Right lobe of liver (tissue), 6 donors: Measurements from ENCODE around the gene SLC44A1. TPM values are rescaled to one million over a fixed set of nuclear protein-coding genes. Genes with fewer than 3 reads are reported as not detected.

Source experiments
- ATAC-seq, 4 donors: fragments of 200-7000 bp; cut with Tn5 transposase; one replicate each; pipeline ENCODE4 v1.9.1; 2020; ENCODE audit warnings: mild to moderate bottlenecking in 4 of 4, moderate library complexity in 4 of 4
- DNase-seq, 3 donors: peaks; one replicate each; pipeline ENCODE4 v3.0.0-alpha.2; 2020
- H3K27ac ChIP-seq, 3 donors: fragments of 200-600 bp; one replicate each; pipeline ENCODE4 v1.8.0; 2022
- H3K27me3 ChIP-seq, 2 donors: fragments of 200-600 bp; one replicate each; pipeline ENCODE4 v1.8.0; 2022
- H3K36me3 ChIP-seq, 4 donors: fragments of 200-600 bp; sonication (generic) in 1 of 4; one replicate each; pipeline versions ENCODE4 v1.5.1 to v1.8.0; 2017 to 2022; ENCODE audit warnings: control low read depth in 1 of 4
- H3K4me1 ChIP-seq, 4 donors: fragments of 200-600 bp; sonication (generic) in 1 of 4; one replicate each; pipeline versions ENCODE4 v1.5.1 to v1.8.0; 2017 to 2022; ENCODE audit warnings: control low read depth in 1 of 4
- H3K4me3 ChIP-seq, 3 donors: fragments of 200-600 bp; one replicate each; pipeline ENCODE4 v1.8.0; 2022
- H3K9me3 ChIP-seq, 4 donors: fragments of 200-600 bp; sonication (generic) in 1 of 4; one replicate each; pipeline versions ENCODE4 v1.5.1 to v1.8.0; 2017 to 2022; ENCODE audit warnings: control low read depth in 1 of 4
- POLR2A ChIP-seq: fragments of 450-650 bp; IDR thresholded peaks from one replicate; pipeline ENCODE4 v1.6.1; 2017; ENCODE audit warnings: antibody characterized with exemption, mild to moderate bottlenecking
- WGBS: methylation state at CpG from one replicate; pipeline ENCODE4 v1.1.6; 2018; ENCODE audit warnings: low coverage, low lambda C conversion rate; ENCODE audit not compliant: insufficient coverage; ENCODE audit errors: missing lambda C conversion rate; 5-methylcytosine and 5-hydroxymethylcytosine counted together
- intact Hi-C, 2 donors: fragments of 100-400 bp; cut with DNase I; formaldehyde crosslinking; loops; one replicate each; pipeline versions ENCODE4 v1.11.2 to v1.14.1; 2022
- total RNA-seq, 6 experiments: library from RNA; depleted of rRNA in 2 of 6; stranded (reverse); fragments of >200 nt in 2 of 6; fragmentation: NEBNext Ultra II Directional in 3 of 6; extraction: Animal tissue kit (Norgen Biotek cat#: 25700) in 3 of 6; gene quantifications; one replicate each; pipeline versions ENCODE4 v1.1.0 to v1.2.4, GENCODE V29; 2016 to 2023
- TF ChIP-seq, protein P1 (sequence below), 4 donors: fragments of 200-600 bp in 3 of 4; fragments of 450-650 bp in 1 of 4; IDR thresholded peaks; one replicate each; pipeline versions ENCODE4 v1.5.1 to v1.8.0; 2016 to 2022; ENCODE audit warnings: antibody characterized with exemption in 4 of 4, mild to moderate bottlenecking in 2 of 4
- donor health status: DM: no; HTN: yes; CAD: no.
- donor health status: DM: no; HTN: no; CAD: no.
- donor health status: DM: no; HTN: no; CAD: no.
- donor health status: DM: no; HTN: yes; CAD: no.
- donor health status: DM: no; HTN: yes; CAD: no.

The SLC44A1 gene
- total RNA-seq, 6 experiments from 2014 or later = 44.7 to 73.2 (median 50.1) TPM

DNA sequence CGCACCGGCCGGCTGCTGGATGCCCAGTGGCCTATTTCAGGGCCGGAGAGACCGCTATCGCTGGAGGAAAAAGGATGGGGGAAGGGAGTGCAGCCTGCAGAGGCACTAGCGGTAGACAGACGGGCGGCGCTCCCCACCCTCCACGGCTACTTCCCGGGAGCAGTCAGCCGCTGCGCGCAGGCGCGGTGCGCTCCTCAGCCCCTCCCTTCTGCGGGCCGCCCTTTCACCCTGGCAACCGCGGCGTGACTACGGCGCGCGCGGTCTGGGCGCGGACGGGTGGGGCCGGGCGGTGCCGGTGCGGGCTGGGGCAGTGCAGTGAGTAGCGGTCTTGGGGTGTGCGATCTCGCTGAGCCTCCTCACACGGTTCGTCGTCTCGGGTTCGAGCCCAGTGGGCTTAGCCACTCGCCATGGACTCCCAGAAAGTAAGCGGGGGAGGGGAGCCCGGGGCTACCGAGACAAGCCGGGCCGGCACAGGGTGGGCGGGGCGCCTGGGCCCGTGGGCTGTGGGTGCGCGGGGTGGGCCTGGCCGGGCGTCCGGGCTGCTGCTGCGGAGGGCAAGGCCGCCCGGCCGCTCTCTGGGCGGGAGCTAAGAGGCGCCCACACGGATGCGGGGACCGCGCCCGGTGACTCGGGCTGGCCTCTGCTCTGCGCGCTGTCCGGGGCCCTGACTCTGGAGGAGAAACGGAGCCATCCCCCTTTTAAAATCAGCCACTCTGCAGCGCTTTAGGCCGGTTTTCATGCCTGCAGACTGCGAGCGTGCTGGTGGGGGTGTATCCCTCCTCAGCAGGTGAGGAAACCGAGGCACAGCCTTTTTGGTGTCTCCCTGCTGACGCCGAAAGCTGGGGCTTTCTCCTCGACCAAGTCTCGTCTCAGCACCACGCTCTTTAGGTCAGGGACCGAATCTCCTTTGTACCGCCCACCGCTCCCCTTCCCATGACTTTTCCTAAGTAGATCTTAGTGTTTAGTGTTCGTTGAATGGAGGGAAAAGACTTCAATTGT lies 203.7 kb downstream of the SLC44A1 start, which contains the start of gene FSD1L:
Gene FSD1L, plus strand, starts transcription at position 221 of the 999 bp plus-strand sequence. Its CDS starts 187 bp downstream, at position 408.
- intact Hi-C loops = no loop called here
- H3K27me3 ChIP-seq = no peaks in the 10 kb centered on the region
- peak; percentile 98 to 99 (median 98) for ATAC-seq
- H3K4me1 ChIP-seq = peaks cover 0 to 9% (median 0%) of the 10 kb centered on the region in 4 donors
- no peaks in the 10 kb centered on the region for H3K36me3 ChIP-seq
- 5% methylated on average over 19 of the region's 87 CpGs for WGBS
- peak; percentile 45 for TF ChIP-seq POLR2A
- TF ChIP-seq, protein P1, sequence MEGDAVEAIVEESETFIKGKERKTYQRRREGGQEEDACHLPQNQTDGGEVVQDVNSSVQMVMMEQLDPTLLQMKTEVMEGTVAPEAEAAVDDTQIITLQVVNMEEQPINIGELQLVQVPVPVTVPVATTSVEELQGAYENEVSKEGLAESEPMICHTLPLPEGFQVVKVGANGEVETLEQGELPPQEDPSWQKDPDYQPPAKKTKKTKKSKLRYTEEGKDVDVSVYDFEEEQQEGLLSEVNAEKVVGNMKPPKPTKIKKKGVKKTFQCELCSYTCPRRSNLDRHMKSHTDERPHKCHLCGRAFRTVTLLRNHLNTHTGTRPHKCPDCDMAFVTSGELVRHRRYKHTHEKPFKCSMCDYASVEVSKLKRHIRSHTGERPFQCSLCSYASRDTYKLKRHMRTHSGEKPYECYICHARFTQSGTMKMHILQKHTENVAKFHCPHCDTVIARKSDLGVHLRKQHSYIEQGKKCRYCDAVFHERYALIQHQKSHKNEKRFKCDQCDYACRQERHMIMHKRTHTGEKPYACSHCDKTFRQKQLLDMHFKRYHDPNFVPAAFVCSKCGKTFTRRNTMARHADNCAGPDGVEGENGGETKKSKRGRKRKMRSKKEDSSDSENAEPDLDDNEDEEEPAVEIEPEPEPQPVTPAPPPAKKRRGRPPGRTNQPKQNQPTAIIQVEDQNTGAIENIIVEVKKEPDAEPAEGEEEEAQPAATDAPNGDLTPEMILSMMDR (IDR thresholded peaks at IDR 0.05) = peak; percentile 16 to 43 (median 31)
- DNase-seq = peak; percentile 94 to 96 (median 95)
- peak within 1 kb of the TSS in 1 of 3 donors; percentile 47 for H3K27ac ChIP-seq
- peak within 1 kb of the TSS; percentile 69 to 77 (median 70) for H3K4me3 ChIP-seq
- no peaks in the 10 kb centered on the region for H3K9me3 ChIP-seq

DNA sequence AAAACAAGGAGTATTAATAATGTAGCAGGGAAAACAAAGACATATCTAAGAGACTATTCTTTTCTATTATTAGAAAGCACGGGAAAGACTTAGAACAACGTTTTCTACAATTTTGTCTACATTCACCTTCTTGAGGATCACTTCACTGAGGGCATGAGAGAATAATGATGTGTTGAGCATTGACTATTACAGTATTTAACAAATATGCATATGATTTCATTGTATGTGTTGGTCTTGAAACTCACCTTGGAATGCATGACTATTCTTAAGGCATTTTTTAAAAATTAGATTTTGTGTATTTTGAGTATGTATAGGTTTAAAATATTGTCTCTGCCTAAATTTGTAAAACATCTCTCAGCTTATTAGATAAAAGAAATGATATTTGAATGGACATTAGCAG lies 204.6 kb downstream of the SLC44A1 start:
- Histone ChIP-seq H3K36me3 (no peaks in the 10 kb centered on the region), H3K4me1 (peaks cover 0 to 9% (median 0%) of the 10 kb centered on the region in 4 donors), H3K27me3 (no peaks in the 10 kb centered on the region), H3K4me3 (no peak overlapping the region), H3K27ac (no peak overlapping the region), H3K9me3 (no peaks in the 10 kb centered on the region)
- intact Hi-C loops = no loop called here
- DNase-seq (no peak), ATAC-seq (no peak)
- 67% methylated on average over 2 of the region's 2 CpGs for WGBS
- no peak for TF ChIP-seq POLR2A
- TF ChIP-seq, protein P1 (IDR thresholded peaks at IDR 0.05) = no peak

DNA sequence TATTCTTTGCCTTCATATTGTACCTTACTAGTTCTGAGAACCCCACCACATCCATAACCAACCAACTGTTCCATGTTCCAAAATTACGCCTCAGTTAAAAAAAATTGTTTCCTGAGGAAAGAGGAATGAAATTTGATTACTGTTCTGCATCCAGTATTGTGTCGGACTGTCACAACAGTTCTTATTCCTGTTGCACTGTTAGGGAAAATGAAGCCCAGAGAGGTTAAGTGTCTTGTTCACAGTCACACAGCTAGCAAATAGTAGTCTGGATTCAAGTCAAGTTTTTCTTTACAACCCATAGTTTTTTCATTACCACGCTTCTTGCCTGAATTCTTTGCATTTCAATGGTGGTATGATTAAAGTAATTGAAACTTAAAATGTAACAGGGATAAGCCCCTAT lies 207.7 kb downstream of the SLC44A1 start:
- ATAC-seq (no peak), DNase-seq (no peak)
- Histone ChIP-seq H3K36me3 (no peaks in the 10 kb centered on the region), H3K27ac (no peak overlapping the region), H3K4me1 (peaks cover 0 to 9% (median 0%) of the 10 kb centered on the region in 4 donors), H3K27me3 (no peaks in the 10 kb centered on the region), H3K4me3 (no peak overlapping the region), H3K9me3 (no peaks in the 10 kb centered on the region)
- intact Hi-C loops = no loop called here
- WGBS = 86% methylated on average over 3 of the region's 3 CpGs
- TF ChIP-seq, protein P1 (IDR thresholded peaks at IDR 0.05) = no peak
- TF ChIP-seq POLR2A = no peak

DNA sequence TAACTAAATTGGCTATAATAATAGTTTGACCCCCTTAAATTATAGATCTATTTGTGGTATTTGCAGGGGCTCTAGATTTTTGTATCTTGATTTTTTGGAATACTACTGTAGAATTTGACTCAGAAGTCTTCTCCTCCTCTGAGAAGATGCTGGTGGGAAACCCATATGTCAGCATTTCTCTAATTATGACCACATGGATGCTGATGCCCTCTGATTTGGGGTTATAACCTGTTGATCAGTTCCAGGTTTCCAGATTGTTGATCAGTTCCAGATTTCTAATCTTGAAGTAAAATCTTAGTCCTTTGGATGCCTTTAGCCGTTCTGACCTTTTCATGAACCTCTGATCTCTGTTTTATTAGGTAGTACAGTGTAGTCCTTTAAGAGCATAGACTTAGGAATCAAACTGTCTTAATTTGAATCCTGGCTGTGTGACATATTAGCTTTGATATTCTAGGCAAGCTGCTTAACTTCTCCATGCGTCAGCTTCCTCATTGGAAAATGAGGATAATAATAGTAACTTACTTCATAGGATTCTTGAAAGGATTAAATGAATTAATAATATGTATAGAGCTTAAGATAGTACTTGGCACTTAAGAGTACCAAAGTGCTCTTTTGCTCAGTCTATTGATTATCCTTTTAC lies 211.5 kb downstream of the SLC44A1 start:
- Histone ChIP-seq H3K9me3 (no peaks in the 10 kb centered on the region), H3K4me1 (no peaks in the 10 kb centered on the region), H3K27ac (no peak overlapping the region), H3K36me3 (no peaks in the 10 kb centered on the region), H3K27me3 (no peaks in the 10 kb centered on the region), H3K4me3 (no peak overlapping the region)
- ATAC-seq (no peak), DNase-seq (no peak)
- intact Hi-C loops = no loop called here
- TF ChIP-seq, protein P1 (IDR thresholded peaks at IDR 0.05) = no peak
- no peak for TF ChIP-seq POLR2A
- WGBS = 74% methylated on average over 2 of the region's 2 CpGs
